GM18517 (cell line): ENCODE data around the gene NCDN.
"Not testable (repeated sequence)": the region's sequence is repeated elsewhere in the genome, so short reads cannot be mapped to it uniquely, and the experiment has no call there.

Experiments
- ATAC-seq: cut with Tn5 transposase; IDR thresholded peaks from one replicate; pipeline ENCODE4 v1.9.1; 2021; ENCODE audit warnings: mild to moderate bottlenecking, moderate library complexity; ENCODE audit not compliant: unreplicated experiment

The NCDN gene

GRCh38 chr1:35568975-35569395 is 11.4 kb downstream of the NCDN start:
- ATAC-seq = no peak

- ATAC-seq = no peak
These were observed 12.3 kb downstream of the NCDN start for GRCh38 chr1:35569936-35570335.

GRCh38 chr1:35570589-35571137 is 13.1 kb downstream of the NCDN start:
- no peak for ATAC-seq

DNA sequence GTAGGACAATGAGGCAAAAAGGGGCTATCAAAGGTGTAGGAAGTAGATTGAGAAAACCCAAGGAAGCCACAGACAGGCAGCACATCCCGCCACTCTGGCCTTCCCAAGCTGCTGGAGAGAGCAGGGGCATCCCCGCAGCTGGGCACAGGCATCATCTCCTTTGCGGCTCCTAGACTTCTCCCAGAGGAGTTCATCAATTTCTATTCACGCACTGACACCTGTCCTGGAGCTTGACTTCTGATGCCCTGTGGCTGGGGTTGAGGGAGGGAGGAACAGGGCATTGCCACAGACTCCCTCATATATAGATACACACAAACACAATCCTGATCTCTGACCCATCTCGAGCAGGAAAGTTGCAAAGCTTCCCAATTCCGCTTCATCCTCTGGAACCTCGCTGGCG is 13.7 kb downstream of the NCDN start:
- ATAC-seq = no peak

DNA sequence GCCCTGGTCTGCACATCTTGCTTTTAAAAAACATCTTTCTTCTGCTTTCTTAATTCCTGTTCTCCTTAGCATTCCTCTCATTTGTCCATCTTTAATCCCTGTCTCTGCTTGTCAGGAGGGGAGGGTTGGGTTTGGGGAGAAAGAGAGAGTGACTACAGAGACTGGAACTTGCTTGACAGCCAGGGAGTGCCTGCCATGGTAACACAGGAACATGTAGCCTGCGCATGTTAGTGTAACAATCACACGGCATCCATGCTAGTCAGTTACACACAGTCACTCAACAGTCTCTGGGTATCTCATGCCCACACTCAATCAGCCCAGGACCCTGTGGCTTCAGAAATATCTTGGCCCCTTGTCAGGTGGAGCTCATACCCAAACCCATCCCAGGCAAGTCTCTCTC is 14.7 kb downstream of the NCDN start:
- ATAC-seq = no peak

DNA sequence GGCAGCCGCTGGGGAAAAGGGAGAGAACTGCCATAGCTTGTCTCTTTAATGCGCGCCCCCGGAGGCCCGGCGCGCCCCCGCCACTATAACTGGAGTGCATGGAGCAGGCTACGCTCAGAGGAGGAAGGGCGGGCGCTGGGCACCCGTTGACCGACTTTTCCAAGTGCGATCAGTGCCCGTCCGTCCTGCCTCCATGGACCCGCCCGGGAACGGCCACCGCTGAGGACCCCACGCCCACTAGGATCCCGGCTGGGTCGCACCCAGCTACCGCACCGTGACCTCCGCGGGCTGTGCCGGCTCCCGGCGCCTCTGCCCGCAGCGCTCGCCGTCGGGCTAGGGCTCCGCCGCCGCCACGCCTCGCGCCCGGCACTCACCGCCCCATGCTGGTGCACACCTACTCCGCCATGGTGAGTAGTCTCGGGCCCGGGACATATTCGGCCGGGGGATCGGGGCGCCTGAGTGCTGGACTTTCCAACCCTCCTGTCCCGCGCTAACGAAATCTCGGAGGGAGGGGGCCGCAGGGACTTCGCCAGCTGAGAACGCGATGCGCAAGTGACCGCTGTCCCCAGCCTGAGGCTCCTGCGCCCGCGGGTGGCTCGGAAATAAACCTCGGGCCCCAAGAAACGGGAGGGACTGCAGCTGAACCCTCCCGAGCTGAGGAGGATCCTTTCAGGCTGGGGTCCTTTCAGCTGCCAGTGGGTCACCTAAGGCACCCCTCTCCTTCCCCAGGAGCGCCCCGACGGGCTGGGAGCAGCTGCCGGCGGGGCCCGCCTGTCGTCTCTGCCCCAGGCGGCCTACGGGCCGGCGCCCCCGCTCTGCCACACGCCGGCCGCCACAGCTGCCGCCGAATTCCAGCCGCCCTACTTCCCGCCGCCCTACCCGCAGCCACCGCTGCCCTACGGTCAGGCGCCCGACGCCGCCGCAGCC is 15.9 kb downstream of the NCDN start, which contains the start of gene TFAP2E:
TSS of gene TFAP2E (plus strand) at position 117 of the 927 bp plus-strand sequence. CDS start at position 381, 264 bp downstream.
- ATAC-seq = no peak

GRCh38 chr1:35574125-35574654 is 16.6 kb downstream of the NCDN start:
- no peak for ATAC-seq

DNA sequence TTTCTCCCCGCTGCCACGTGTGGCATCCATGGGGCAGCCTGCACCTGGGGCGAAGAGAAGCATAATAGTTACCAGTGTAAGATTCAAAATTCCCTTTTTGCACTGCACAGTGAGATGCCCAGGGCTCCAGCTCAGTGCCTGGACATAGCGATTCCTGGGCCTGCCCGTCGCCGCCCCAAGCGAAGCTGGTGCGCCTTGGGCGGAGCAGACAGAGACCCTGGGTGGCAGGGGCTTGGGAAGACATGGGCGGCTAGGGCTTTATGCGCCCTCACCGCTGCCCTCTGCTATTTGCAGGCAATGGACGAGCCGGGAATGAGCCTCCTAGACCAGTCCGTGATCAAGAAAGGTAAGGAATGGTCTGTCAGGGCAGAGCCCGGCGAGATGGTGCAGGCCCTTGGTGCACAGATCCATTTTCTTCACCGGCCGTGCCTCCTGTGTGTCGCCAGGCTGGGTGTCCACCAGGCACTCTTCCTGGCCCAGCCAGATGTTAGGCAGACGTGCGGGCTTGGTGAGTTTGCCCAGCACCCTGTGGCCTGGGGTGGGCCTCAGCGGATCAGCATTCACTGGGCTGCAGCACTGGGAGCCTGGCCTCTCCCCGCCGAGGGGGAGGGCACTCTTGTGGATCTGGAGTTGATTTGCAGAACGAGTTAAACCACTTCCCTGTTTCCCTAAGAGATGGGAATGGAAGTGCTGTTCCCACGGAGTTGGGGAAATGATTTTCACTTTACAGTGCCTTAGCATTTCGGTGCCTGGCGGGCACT is 17.2 kb downstream of the NCDN start:
- ATAC-seq = no peak

GRCh38 chr1:35575416-35575958 is 17.9 kb downstream of the NCDN start:
- no peak for ATAC-seq

DNA sequence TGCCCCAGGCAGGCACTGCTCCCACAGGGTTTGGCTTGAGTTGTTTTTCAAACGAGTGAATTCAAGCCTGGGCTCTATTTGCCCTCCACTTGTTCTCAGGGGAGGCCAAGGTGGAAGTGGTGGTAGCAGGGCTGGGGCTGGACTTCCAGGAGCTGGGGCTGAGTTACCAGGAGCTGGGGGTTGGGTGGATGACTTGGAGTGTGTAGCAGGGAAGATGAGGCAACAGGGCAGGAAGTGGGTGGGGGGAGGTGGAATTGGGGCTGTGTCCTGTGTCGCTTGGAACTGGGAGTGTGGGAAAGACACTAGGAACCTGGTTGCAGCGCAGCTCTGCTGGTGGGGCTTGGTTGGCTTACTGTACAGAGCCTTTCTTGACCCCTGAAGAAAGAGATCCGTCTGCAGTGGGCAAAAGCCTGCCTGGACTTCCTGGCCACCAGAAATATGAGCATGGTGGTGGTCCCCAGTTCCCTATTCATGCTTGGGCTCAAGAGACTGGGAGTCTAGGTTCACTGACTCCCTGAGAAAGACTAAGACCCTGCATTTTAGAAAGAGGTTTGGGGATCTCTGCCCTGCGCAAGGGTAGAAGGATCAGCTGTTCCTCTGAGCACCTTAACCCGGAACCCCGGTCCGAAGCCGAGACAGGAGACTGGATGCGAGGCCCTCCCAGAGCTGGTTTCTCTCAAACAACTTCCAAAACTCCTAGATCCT is 18.6 kb downstream of the NCDN start:
- ATAC-seq = no peak

- not testable (repeated sequence) for ATAC-seq
These were observed 19.1 kb downstream of the NCDN start for GRCh38 chr1:35576766-35577070.

DNA sequence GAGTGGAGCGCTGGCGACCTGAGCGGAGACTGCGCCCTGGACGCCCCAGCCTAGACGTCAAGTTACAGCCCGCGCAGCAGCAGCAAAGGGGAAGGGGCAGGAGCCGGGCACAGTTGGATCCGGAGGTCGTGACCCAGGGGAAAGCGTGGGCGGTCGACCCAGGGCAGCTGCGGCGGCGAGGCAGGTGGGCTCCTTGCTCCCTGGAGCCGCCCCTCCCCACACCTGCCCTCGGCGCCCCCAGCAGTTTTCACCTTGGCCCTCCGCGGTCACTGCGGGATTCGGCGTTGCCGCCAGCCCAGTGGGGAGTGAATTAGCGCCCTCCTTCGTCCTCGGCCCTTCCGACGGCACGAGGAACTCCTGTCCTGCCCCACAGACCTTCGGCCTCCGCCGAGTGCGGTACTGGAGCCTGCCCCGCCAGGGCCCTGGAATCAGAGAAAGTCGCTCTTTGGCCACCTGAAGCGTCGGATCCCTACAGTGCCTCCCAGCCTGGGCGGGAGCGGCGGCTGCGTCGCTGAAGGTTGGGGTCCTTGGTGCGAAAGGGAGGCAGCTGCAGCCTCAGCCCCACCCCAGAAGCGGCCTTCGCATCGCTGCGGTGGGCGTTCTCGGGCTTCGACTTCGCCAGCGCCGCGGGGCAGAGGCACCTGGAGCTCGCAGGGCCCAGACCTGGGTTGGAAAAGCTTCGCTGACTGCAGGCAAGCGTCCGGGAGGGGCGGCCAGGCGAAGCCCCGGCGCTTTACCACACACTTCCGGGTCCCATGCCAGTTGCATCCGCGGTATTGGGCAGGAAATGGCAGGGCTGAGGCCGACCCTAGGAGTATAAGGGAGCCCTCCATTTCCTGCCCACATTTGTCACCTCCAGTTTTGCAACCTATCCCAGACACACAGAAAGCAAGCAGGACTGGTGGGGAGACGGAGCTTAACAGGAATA is 19.7 kb downstream of the NCDN start:
- peak; percentile 60 for ATAC-seq

GRCh38 chr1:35580949-35581388 is 23.4 kb downstream of the NCDN start:
- ATAC-seq = no peak

- not testable (repeated sequence) for ATAC-seq
These were observed 24.0 kb downstream of the NCDN start for GRCh38 chr1:35581621-35582020.

DNA sequence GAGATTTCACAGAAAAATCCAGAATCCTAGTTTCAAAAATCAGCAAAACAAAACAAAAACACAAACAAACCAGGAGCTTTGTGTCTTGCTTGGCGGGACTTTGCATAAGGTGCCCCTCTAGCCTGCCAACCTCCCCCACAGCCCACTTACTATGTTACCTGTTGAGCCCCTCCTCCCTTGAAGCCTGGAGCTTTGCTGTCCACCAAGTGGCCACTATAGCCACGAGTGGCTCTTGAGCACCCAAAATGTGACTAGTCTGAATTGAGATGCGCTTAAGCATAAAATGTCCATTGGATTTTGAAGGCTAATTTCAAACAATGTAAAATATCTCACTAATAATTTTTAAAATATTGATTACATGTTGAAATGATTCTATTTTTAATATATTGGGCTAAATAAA is 27.7 kb downstream of the NCDN start:
- no peak for ATAC-seq

DNA sequence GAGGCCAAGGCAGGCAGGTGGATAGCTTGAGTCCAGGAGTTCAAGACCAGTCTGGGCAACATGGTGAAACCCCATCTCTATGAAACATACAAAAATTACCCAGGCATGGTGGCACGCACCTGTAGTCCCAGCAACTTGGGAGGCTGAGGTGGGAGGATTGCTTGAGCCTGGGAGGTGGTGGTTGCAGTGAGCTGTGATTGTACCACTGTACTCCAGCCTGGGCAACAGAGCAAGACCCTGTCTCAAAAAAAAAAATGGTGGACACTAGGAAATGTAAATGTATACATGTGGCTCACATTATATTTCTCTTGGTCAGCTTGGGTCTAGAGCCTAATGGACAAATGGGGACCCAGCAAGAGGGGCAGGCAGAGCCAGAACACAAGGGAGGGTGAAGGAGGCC is 28.2 kb downstream of the NCDN start:
- not testable (repeated sequence) for ATAC-seq

DNA sequence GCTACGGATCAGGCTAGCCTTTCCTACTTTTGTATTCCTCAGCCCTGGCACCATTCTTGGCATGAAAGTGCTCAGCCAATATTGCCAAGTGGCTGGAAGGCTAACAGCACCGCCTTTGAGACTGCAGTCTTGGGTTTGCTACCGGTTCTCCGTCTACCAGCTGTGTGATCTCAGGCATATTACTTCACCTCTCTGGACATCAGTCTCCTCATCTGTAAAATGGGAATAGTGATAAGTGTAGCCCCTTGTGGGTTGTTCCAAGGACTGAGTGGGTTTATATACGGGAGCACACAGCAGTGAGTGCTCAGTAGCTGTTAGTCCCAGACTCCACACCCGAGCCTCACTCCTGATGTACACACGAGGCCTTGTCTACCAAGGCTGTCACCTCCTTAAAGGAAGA is 29.2 kb downstream of the NCDN start:
- ATAC-seq = no peak

GRCh38 chr1:35587736-35588135 is 30.1 kb downstream of the NCDN start:
- no peak for ATAC-seq

- ATAC-seq = no peak
These were observed 30.8 kb downstream of the NCDN start for GRCh38 chr1:35588197-35588910.
